Activated CD4-positive, alpha-beta memory T cell treated with anti-CD3 and anti-CD28 coated beads for 36 hours (primary cell): ENCODE measurements around the gene MRPL2. TPM values are rescaled to one million over a fixed set of nuclear protein-coding genes. Genes with fewer than 3 reads are reported as not detected.

Experiments used
- CTCF ChIA-PET: fragments of 350-600 bp; sonication (Branson Sonifier 250); formaldehyde crosslinking; loops from one replicate; lab custom pipeline; 2021; ENCODE audit warnings: antibody characterized with exemption, inconsistent platforms; lab: Charles Lee
- POLR2A ChIA-PET: fragments of 350-600 bp; sonication (Branson Sonifier 250); formaldehyde crosslinking; loops from one replicate; lab custom pipeline; 2021; ENCODE audit warnings: antibody characterized with exemption; lab: Charles Lee
- DNase-seq: peaks from one replicate; pipeline ENCODE4 v3.0.0-alpha.2; 2020
- H3K27ac Mint-ChIP-seq: one replicate; pipeline ENCODE4 v1.8.0; 2021; ENCODE audit warnings: mixed read lengths
- H3K27me3 Mint-ChIP-seq: one replicate; pipeline ENCODE4 v1.8.0; 2021; ENCODE audit warnings: mixed read lengths
- H3K36me3 Mint-ChIP-seq: one replicate; pipeline ENCODE4 v1.8.0; 2021; ENCODE audit warnings: mixed read lengths
- H3K4me1 Mint-ChIP-seq: one replicate; pipeline ENCODE4 v1.8.0; 2021; ENCODE audit warnings: low read depth, mixed read lengths
- H3K4me3 Mint-ChIP-seq: one replicate; pipeline ENCODE4 v1.8.0; 2021; ENCODE audit warnings: mild to moderate bottlenecking, mixed read lengths
- H3K9me3 Mint-ChIP-seq: one replicate; pipeline ENCODE4 v1.8.0; 2021; ENCODE audit warnings: mixed read lengths
- intact Hi-C: fragments of 100-400 bp; cut with micrococcal nuclease; formaldehyde crosslinking; loops from one replicate; pipeline ENCODE4 v1.15.1; 2023
- total RNA-seq, 2 experiments: library from RNA; stranded (reverse); gene quantifications; one replicate each; pipeline ENCODE4 v1.2.3, GENCODE V29; 2021

Gene MRPL2
- total RNA-seq, 2 experiments from 2014 or later: 91.0 to 95.4 TPM

GRCh38 chr6:43077981-43078511, 18.8 kb upstream of the MRPL2 start:
- Mint-ChIP-seq H3K36me3 (no peaks in the 10 kb centered on the region), H3K4me1 (peaks cover 1% of the 10 kb centered on the region), H3K27ac (no peak overlapping the region), H3K9me3 (no peaks in the 10 kb centered on the region), H3K27me3 (peaks cover 17% of the 10 kb centered on the region), H3K4me3 (no peak overlapping the region)
- ChIA-PET POLR2A (no interaction called here), CTCF (no interaction called here)
- DNase-seq: no peak
- intact Hi-C loops: no loop called here

GRCh38 chr6:43077333-43077809, 18.1 kb upstream of the MRPL2 start:
- peak overlapping the region; percentile 52 for H3K4me3 Mint-ChIP-seq
- no peaks in the 10 kb centered on the region for H3K9me3 Mint-ChIP-seq
- peaks cover 17% of the 10 kb centered on the region for H3K27me3 Mint-ChIP-seq
- no peak overlapping the region for H3K27ac Mint-ChIP-seq
- H3K36me3 Mint-ChIP-seq: peaks cover 3% of the 10 kb centered on the region
- no peak for DNase-seq
- ChIA-PET POLR2A (interaction anchor here (1.4 kb wide), 1 partner anchor 18 kb away, joined by 3 read pairs; the partner anchor contains the start of genes KLC4 and MRPL2), CTCF (interaction anchor here (0.7 to 0.9 kb wide), 2 partner anchors 67 to 168 kb away, joined by 3 read pairs; no protein-coding TSS in a partner anchor)
- intact Hi-C loops: no loop called here
- peaks cover 1% of the 10 kb centered on the region for H3K4me1 Mint-ChIP-seq

- Mint-ChIP-seq H3K4me3 (peak overlapping the region; percentile 52), H3K36me3 (peaks cover 3% of the 10 kb centered on the region), H3K4me1 (peaks cover 1% of the 10 kb centered on the region), H3K27ac (no peak overlapping the region), H3K27me3 (peaks cover 17% of the 10 kb centered on the region), H3K9me3 (no peaks in the 10 kb centered on the region)
- ChIA-PET POLR2A (interaction anchor here (1.4 kb wide), 1 partner anchor 17 kb away, joined by 3 read pairs; the partner anchor contains the start of genes KLC4 and MRPL2), CTCF (interaction anchor here (0.7 to 0.9 kb wide), 2 partner anchors 67 to 168 kb away, joined by 3 read pairs; no protein-coding TSS in a partner anchor)
- intact Hi-C loops: no loop called here
- DNase-seq: no peak
Measured at GRCh38 chr6:43076464-43077332, 17.5 kb upstream of the MRPL2 start.

GRCh38 chr6:43075670-43076463, 16.6 kb upstream of the MRPL2 start, which contains the start of gene PTK7:
Gene PTK7 (plus strand): TSS chr6:43076314. CDS start chr6:43076489, 175 bp downstream.
- Mint-ChIP-seq H3K9me3 (no peaks in the 10 kb centered on the region), H3K27me3 (peaks cover 15% of the 10 kb centered on the region), H3K4me3 (peak within 1 kb of the TSS; percentile 52), H3K27ac (no peak within 1 kb of the TSS), H3K36me3 (peaks cover 3% of the 10 kb centered on the region), H3K4me1 (peaks cover 1% of the 10 kb centered on the region)
- ChIA-PET CTCF (no interaction called here), POLR2A (interaction anchor here (1.4 kb wide), 1 partner anchor 17 kb away, joined by 3 read pairs; the partner anchor contains the start of genes KLC4 and MRPL2)
- DNase-seq: peak; percentile 31
- intact Hi-C loops: no loop called here

GRCh38 chr6:43074847-43075669, 15.8 kb upstream of the MRPL2 start:
- no peak for DNase-seq
- H3K4me3 Mint-ChIP-seq: no peak overlapping the region
- no peaks in the 10 kb centered on the region for H3K9me3 Mint-ChIP-seq
- peaks cover 14% of the 10 kb centered on the region for H3K27me3 Mint-ChIP-seq
- H3K27ac Mint-ChIP-seq: no peak overlapping the region
- ChIA-PET POLR2A (no interaction called here), CTCF (no interaction called here)
- intact Hi-C loops: no loop called here
- H3K36me3 Mint-ChIP-seq: peaks cover 3% of the 10 kb centered on the region
- H3K4me1 Mint-ChIP-seq: peaks cover 1% of the 10 kb centered on the region

- Mint-ChIP-seq H3K36me3 (peaks cover 3% of the 10 kb centered on the region), H3K27me3 (no peaks in the 10 kb centered on the region), H3K4me3 (no peak overlapping the region), H3K9me3 (no peaks in the 10 kb centered on the region), H3K4me1 (no peaks in the 10 kb centered on the region), H3K27ac (no peak overlapping the region)
- DNase-seq: no peak
- ChIA-PET CTCF (interaction anchor here (1.4 to 3.6 kb wide), 2 partner anchors 9 to 73 kb away, joined by 3 to 35 read pairs; no protein-coding TSS in a partner anchor), POLR2A (no interaction called here)
- intact Hi-C loops: loop anchor here (2.0 kb wide), 1 partner anchor 73 kb away; no protein-coding TSS in a partner anchor
Measured at GRCh38 chr6:43070028-43070632, 10.9 kb upstream of the MRPL2 start.

GRCh38 chr6:43062818-43063217, 3.6 kb upstream of the MRPL2 start:
- H3K27ac Mint-ChIP-seq: no peak overlapping the region
- no peak overlapping the region for H3K4me3 Mint-ChIP-seq
- no peak for DNase-seq
- no peaks in the 10 kb centered on the region for H3K27me3 Mint-ChIP-seq
- H3K36me3 Mint-ChIP-seq: peaks cover 2% of the 10 kb centered on the region
- H3K9me3 Mint-ChIP-seq: no peaks in the 10 kb centered on the region
- H3K4me1 Mint-ChIP-seq: peaks cover 26% of the 10 kb centered on the region
- ChIA-PET CTCF (interaction anchor here (1.3 kb wide), 1 partner anchor 81 kb away, joined by 4 read pairs; no protein-coding TSS in a partner anchor), POLR2A (no interaction called here)
- intact Hi-C loops: no loop called here

- ChIA-PET POLR2A (no interaction called here), CTCF (interaction anchor here (1.4 kb wide), 1 partner anchor 82 kb away, joined by 10 read pairs; no protein-coding TSS in a partner anchor)
Measured at GRCh38 chr6:43061861-43062260, 2.6 kb upstream of the MRPL2 start.

GRCh38 chr6:43060755-43061633, 1.8 kb upstream of the MRPL2 start:
- Mint-ChIP-seq H3K4me3 (peak overlapping the region; percentile 89), H3K9me3 (no peaks in the 10 kb centered on the region), H3K27me3 (no peaks in the 10 kb centered on the region), H3K4me1 (peaks cover 29% of the 10 kb centered on the region), H3K27ac (no peak overlapping the region), H3K36me3 (peaks cover 6% of the 10 kb centered on the region)
- CTCF ChIA-PET: interaction anchor here (0.8 to 1.4 kb wide), 4 partner anchors 9 to 131 kb away, joined by 3 to 10 read pairs (median 4); no protein-coding TSS in a partner anchor
- POLR2A ChIA-PET: no interaction called here
- DNase-seq: no peak
- intact Hi-C loops: no loop called here

More at GRCh38 chr6:43061861-43062260, 2.6 kb upstream of the MRPL2 start:
- Mint-ChIP-seq H3K9me3 (no peaks in the 10 kb centered on the region), H3K27me3 (no peaks in the 10 kb centered on the region), H3K4me3 (no peak overlapping the region), H3K36me3 (peaks cover 3% of the 10 kb centered on the region), H3K27ac (no peak overlapping the region), H3K4me1 (peaks cover 29% of the 10 kb centered on the region)
- intact Hi-C loops: no loop called here
- DNase-seq: no peak
